ENCODE measurements around the gene MGLL.
A peak's percentile ranks its signal among the peaks of the same experiment; 100 is the strongest.
"Not testable (repeated sequence)": the region's sequence is repeated elsewhere in the genome, so short reads cannot be mapped to it uniquely, and the experiment has no call there.

Gene MGLL

DNA sequence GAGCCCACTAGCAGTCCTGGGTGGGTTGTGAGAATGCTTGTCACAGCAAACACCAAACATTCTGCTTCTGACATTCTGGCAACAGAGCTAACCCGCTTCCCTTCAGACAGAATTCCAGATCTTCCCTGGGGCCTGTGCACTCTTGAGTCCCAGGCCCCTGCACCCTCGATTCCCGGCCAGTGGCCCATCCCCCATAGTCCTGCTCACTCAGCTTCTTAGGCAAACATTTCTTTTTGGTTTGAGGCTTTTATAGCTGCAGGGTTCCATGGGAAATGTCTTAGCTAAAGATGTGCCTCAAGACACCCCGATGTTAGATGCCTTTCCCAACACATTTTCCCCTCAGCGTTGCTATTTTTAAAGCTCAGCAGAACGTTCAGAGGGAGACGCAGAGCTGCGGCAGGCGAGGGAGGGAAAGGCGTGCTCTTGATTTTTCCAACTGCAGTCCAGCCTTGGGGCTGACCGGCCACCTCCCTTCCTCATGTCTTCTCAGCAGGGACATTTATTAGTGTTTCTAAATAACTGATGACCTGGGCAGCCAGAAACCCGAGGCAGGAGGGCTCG lies 114.4 kb downstream of the MGLL start:
- peak; percentile 63 for DNase-seq (ENCODE audit: low spot score)

DNA sequence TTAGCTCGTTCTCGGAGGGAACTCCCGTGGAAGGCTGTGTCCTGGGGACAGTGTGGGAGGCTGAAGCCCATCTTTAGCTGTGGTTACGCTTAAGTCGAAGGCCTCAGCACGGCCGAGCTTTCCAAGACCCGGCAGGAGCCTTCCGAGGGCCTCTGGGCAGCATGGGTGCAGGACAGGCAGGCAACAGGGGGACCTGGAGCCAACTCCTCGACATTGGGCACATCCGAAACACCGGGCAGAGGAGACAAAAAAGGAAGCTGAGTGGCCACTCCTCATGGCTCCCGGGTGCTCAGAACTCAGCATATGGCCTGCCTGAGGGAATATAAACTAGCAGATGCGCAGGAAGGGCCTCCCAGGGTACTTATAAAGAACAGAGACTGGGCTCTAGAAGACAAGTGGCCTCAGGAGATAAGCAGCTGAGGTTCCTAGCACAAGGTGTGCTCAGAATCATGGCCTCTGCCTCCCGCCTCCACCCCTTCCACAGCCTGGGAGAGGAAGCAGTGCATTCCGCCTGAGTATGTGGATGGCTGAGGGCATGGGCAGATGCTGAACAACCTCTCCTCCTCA lies 115.4 kb downstream of the MGLL start:
- DNase-seq (ENCODE audit: low spot score), result peak; percentile 28

DNA sequence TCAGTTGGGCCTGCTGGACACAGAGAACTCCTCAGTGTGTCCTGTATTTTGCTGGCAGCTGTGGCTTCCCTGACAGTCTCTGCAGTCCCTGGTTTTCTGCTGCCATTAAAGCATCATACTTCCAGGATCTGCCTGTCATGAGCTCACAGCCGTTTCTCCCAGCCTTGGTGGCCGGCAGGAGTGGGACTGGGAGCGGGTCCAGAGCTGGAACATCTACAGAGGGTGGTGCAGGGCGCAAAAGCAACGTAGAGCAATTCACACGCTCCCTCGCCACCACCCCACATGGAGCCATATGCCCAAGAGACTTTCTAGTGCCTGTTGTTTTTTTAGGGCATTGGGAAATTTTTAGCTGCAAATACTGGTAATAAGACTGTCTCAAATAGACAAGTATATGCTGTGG lies 116.0 kb downstream of the MGLL start:
- DNase-seq (ENCODE audit: low spot score), result peak; percentile 63

DNA sequence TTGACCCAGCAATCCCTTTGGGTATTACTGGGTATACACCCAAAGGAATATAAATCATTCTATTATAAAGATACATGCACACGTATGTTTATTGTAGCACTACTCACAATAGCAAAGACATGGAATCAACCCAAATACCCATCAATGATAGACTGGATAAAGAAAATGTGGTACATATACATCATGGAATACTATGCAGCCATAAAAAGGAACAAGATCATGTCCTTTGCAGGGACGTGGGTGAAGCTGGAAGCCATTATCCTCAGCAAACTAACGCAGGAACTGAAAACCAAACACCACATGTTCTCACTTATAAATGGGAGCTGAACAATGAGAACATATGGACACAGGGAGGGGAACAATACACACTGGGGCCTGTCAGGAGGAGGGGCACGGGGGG lies 117.5 kb downstream of the MGLL start:
- not testable (repeated sequence) for DNase-seq (ENCODE audit: low spot score)

DNA sequence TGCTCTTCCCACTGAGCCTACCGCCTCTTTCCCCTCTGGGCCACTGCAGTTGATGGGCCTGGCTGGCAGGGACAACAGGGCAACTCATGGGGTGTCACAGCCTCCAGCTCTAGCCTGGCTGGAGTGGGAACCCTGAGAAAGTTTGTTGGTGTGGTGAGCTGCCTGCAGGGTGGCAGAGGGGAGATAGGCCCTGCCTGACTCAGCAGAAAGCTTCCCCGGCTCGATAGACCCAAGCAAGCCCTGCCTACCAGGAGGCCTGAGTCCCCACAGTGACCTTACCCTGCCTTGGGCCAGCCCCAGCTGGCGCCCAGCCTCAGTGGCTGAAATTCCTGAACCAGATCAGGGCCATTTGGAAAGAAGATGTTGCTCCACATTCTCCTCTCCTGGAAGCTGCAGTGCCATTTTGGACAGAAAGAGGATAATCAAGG lies 120.2 kb downstream of the MGLL start:
- DNase-seq (ENCODE audit: low spot score), result peak; percentile 47

DNA sequence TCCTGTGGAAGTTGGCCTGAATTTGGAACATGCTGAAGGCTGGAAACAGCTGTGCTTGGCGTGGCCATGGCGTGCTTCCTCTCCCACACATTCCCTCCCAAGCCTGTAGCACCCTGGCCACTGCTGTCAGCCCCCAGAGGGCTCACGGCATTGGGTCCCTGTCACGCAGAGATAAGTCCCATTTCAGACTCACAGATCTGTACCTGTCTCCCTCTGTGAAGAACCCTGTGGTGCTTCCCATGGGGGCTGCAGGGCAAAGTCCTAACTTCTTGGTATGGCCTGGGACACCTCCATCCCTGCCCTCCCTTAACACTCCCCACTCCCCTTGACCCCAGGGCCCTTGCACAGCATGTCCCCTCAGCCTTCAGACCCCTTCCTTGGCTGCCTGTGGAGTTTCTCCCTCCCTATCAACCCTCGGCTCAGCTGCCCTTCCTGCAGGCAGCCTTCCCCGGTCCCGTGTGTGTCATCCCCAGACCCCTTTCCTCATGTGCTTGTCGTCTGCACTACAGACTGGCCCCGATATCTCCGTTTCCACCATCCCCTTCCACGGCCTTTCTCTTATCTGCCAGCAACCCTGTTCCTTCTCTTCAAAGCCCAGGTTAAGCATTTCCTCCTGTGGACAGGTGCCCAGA lies 120.9 kb downstream of the MGLL start:
- DNase-seq (ENCODE audit: low spot score), result no peak

DNA sequence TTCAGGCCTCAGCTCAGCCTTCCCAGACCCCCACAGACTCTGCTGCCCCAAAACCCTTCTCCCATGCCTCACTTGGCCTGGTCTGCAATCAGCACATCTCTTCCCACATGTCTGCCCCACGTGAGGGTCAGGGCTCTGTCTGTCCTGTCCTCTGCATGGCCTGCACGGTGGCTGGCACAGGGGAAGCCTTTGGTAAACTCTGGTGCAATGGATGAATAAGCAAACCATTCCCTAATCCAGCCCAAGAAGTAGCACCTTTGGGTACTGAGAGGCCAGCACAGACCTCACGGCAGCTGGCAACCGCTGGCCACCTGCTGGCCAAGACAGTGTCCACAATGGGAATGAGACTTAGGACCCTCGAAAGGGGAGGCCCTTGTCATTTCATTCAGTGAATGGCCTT lies 121.9 kb downstream of the MGLL start:
- DNase-seq (ENCODE audit: low spot score), result no peak

DNA sequence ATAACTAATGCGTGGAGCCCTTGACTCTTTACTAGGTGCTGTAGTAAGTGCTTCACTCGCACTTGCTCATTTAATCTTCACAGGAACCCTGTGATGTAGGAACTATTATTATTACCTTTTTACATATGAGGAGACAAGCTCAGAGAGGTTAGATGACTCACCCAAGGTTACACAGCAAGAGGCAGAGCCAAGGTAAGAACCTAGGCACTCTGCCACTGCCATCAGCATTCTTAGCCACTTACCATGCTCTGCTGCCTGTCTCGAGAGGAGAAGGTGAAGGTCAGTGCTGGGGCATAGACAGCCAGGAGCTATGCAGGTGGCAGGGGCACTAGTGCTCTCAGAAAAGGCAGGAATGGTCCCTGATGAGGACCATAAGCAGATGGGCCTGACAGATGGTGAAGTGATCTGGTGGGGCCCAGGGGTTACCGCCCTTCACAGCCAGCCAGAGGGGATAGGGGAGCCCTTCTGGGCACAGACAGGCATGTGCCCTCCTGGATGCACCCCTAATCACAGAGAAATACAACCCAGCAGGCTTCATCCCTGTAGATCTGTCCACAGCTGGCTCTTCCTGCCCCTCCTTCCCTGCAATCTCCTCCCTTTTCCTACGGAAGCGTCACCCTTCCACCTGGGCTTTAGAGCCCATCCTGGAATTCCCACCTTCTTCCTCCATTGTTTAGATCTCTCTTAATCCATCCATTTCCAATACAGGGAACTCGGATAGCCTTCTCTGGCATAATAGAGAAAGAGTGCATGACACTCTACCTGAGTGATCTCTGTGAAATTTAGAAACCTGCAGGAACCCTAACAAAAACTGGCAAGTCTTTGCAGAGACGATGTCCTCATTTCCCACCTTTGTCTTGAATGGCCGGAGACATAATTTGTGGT lies 122.7 kb downstream of the MGLL start:
- no peak for DNase-seq (ENCODE audit: low spot score)

DNA sequence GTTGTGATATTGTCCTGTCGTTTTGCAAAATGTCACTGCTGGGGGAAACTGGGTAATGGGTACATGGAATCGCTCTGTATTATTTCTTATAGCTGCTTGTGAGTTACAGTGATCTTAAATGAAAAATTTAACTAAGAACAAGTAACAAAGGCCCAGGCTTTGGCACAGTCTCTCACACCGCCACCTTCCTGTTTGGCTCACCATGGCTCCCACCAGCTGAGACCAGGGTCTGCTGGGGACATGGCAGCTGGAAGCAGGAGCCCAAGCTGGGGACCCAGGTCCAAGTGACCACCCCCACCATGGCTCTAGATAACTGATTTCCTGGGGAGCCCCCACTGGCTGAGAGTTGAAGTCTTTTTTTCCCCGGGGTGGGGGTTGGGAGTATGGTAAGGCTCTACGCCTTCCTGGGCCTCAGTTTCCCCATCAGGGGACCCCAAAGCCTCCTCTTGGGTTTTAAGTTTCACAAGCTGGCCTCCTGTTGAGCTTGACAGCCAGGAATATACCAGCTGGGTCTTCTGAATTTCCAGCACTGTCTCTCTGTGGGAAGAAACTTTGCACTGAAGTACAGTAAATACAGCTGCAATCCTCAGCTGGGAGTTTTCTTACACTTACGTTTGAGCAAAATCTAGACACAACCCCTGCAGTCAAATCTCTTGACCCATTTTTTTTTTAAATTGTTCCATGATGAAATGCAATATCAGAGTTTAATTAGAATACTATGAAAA lies 123.5 kb downstream of the MGLL start:
- no peak for DNase-seq (ENCODE audit: low spot score)

DNA sequence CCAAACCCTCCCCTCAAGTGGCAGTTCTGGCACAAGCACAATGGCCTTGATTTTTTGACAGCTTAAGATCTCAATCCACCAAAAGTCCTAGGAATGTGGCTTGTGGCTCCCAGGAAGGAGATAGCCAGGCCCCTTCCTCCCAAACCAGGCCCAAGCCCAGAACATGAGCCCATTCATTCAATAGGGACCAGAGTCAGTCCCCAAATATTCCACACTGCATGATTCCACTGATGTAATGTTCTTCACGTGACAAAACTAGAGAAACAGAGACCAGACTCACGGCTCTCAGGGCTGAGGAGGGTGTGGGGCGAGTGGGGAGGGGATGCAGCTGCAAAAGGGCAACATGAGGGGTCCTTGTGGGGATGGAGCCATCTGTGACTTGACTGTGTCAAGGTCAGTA lies 124.0 kb downstream of the MGLL start:
- DNase-seq (ENCODE audit: low spot score), result no peak

DNA sequence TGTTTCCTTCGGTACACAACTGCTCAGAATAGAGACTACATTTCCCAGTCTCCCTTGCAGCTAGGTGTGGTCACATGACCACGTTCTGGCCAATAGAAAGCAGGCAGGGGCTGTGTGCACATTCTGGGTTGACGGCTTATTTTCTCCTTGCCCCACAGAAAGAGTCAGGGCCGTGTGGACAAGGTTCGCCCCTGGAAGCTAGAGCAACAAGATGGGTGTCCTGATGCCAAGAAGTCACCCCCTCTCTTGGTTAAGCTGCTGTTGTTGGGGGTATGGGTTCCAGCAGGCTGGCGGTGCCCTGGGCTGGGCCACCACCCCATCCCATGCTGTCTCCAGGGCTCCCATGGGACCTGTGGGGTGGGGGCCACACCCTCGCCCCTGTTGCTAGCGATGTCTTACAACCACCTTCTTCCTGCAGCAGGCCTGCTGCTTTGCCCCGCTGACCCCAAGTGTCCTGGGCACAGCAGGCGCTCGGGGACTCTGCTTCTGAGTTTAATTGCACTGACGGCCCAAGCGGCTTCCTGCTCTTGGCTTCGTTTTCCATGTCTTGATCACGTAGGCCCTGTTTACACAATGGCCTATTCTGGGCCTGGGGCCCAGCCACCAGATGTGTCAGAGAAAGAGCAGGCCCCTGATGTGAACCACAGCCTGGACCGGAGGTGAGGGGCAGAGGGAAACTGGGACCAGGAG lies 124.6 kb downstream of the MGLL start:
- DNase-seq (ENCODE audit: low spot score), result peak; percentile 84

DNA sequence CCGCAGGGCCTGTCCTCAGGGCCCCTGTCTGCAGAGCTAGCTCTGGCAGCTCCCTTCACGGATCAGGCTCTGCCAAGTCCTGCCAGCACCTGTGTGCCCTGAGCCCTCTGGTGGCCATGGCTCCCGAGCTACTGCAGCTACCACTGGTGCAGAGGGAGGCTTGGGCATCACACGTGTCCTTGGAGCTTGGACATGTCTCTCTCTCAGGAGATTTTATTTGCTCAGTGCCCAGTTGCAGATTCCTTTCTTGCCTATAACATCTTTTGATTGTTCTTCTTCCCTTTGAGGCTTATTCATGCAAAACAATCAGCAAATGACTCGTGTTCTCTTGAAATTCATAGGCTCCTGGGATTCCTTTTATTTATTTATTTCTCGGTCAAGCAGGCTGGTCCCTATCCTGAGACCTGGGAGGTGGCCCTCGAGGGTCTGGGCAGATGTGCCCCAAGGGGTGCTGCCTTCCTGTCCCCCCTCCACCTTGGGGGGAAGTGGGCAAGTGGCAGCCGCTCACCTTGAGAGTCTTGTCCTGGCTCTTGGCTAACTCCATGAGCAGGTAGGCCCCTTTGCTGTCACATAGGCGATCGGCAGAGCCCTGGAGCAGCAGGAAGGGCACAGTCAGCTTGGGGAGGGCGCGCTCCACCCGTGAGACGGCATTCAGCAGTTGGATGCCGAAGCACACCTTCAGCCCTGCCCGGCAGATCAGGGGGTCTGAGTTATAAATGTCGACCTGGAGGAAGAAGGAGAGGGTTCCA lies 127.7 kb downstream of the MGLL start:
- DNase-seq (ENCODE audit: low spot score), result no peak

DNA sequence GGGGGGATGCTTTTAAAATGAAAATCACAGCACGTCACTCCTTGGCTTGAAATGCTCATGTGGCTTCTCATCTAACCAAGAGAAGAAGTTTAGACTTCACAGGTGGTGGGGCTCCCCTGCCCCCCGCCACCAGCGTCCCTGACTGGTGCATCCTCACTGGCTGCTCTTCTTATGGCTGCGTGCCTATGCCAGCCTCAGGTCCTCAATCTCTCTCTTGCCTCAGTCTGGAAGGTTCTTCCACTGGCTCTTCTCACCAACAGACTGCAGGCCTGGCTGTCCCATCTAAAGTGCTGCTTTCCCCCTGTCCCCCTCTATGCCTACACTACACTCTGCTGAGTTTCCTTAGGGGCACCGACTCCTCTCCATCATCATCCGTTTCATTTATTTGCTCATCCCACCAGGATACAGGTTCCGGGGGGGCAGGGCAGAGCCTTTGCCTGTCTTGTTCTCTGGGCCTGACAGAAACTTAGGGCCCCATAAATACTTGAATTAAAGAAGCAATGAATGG lies 128.9 kb downstream of the MGLL start:
- DNase-seq (ENCODE audit: low spot score), result no peak

DNA sequence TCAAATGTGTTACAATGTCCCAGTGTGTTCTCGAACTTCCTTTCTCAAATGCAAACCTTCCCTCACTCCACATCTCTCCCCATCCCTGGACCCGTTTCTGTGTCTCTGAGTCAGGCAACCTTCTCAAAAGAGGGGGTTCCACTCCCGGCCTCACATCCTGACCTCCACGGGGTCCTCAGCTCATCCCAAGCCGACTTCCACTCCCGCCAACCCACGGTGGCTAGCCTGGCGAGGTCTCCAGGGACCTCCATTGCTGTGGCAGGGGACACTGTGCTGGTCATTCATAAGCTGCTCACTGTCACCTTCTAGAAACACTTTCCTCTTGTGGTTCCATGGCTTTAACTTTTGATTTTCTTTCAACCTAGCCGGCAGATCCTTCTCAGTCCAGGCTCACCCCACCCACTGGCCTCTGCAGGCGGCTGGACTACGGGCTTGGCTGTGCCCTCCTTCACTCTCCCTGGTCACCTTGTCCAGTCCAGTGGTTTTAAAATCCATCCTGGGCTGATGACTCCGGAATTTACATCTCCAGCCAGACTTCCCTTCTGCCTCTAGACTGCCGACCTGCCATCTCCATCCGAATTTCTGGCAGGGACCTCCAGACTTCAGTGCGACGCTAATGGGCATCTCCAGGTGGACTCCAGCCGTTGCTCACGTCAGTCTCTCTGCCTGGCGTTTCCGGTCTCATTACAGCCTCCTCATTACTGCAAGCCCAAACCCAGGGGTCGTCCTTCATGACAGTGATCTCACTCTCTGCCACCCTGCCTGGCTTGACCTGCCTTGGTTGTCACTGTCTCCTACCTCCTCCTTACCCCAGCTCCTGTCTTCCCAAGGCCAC lies 129.6 kb downstream of the MGLL start:
- no peak for DNase-seq (ENCODE audit: low spot score)

DNA sequence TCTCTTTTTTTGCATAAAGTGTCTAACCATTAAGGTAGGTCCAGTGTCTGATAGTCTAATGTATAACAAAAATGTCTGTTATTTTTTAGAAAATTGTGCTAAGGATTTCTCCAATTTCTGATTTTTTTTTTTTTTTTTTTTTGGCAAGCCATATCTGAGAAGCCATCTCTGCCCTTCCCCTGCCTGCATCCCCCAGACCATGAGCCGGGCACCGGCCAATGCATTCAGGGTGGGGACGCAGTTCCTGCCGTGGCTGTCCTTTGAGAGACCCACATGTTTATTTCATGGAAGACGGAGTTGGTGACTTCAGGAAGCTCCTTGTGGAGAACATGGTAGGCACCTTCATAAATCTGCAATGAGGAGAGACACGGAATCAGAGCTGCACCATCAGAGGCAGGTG lies 130.3 kb downstream of the MGLL start:
- DNase-seq (ENCODE audit: low spot score), result no peak

DNA sequence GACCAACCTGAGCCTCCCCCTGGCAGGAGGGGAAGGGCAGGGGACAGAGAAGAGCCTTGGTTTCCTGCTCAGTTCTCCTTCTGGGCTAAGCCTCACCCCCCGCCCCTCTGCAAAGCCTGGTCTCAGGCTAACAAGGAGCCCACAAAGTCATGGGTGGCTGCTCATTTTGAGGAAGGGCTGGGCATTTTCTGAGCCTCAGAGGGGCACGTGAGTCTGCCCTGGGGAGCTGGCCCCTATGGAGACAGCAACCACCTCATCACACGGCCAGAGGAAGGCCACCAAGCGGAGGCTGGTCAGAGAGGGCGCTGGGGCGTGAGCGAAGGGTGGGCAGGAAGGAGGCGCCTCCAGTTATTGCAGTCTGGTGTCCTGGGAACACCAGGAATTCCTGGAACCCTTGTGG lies 130.8 kb downstream of the MGLL start:
- no peak for DNase-seq (ENCODE audit: low spot score)

DNA sequence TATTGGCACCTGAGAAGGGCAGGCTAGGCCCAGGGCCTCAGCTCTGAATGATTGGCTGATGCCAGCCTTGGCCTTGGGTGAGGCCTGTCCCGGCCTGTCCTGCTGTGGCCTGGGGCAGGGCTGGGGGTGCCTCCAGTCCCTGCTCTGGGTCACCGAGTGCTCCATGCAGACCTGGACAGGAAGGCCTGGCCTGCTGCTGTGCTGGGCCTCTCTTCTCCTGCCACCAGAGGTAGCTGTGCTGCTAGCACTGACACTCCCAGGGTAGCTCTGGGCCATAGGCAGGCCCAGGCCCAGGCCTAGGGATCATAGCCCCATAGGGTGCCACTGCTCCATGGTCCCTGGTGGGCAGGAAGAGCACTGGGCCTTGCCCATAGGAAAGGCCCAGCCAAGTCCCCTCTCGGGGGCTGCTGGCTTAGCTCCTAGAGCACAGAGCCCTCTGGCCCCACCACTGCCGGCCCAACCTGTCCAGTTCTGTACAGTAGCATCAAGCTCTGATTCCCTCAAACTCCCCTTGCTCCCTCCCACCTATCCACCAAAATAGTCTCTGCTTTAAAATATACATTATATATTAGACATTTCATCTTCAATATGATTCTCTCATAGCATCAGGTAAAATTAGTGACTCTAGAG lies 131.4 kb downstream of the MGLL start:
- no peak for DNase-seq (ENCODE audit: low spot score)

DNA sequence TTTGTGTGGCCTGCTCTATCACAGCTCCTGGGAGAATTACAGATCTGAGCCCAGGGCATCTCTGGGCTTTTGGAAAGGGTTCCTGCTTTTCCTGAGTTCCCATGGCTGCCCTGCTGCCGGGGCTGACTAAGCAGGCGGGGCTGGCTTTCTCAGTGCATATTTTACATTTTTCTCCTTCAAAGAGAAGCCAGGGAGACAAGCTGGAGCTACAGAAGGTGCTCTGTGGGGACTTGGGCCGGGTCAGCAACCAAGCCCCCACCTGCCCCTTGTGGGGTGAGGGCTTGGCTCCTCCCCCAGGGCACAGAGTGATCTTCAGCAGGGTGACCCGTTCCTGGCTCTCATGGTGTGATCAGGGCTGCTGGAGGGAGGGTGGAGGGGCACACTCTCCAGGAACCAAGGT lies 132.2 kb downstream of the MGLL start:
- no peak for DNase-seq (ENCODE audit: low spot score)

DNA sequence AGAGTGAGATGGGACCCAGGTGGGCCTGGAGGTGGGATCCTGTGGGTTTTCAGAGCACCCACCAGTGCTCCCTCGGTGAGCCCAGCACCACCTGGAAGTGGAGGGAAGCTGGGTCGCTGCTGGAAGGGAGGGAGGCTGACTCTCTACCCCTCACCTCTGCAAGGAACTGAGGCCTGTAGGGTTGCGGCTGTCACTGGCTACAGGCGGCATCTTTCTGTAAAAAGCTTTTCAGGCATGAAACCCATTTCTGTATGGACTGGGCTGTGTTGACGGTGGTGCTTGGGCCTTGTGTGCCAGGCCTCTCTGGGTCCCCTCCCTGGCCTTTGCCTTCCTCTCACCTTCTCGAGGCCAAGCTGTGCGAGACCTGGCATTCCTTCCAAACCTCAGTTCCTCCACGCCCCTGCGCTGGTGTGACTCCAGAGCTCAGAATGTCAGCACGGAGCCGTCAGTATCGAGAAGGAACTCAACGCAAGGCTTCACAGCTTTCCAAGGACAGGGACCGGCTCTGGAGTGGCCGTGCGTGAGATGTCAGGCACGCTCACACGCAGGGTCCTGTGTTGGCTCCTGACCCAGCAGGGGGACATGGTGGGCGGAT lies 133.0 kb downstream of the MGLL start:
- DNase-seq (ENCODE audit: low spot score), result peak; percentile 45

Measured in left forelimb (tissue), 1 donor.